Purkinje cell (primary cell): ENCODE results near the gene ARMC5. TPM values are rescaled to one million over a fixed set of nuclear protein-coding genes. Genes with fewer than 3 reads are reported as not detected.

Experiments used
- polyA plus RNA-seq: library from polyadenylated mRNA; unstranded; fragments of >200 nt; fragmentation: Nextera tagmentation; gene quantifications from 2 replicates; pipeline ENCODE4 v1.2.1, GENCODE V29; 2014

ARMC5 gene
- 0.35 and 2.5 TPM in 2 replicates for polyA plus RNA-seq

GRCh38 chr16:31458844-31459686 is at the start of gene ARMC5:
TSS of gene ARMC5 (plus strand) at chr16:31459501. CDS start at chr16:31459525, 24 bp downstream.

DNA sequence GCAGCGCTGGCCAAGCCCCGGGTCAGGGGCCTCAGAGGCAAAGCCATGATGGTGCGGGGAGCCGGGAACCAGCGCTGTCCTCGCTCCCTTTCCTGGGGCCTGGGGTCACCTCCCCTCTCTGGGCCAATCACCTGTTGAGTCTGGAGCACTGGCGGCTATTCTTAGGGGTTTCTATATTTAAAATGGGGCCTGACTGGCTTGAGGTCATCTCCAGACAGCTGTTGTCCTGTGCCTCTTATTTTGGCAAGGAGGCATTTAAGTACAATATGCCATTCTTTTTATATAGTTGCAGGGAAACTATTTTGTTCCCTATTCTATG is 31.1 kb upstream of the ARMC5 start, which contains the start of gene COX6A2:
Gene COX6A2 (minus strand): TSS at position 82 of the 319 bp plus-strand sequence. CDS start 35 bp downstream, at position 47.

GRCh38 chr16:31471875-31472708 is 12.8 kb downstream of the ARMC5 start, which contains the start of gene TGFB1I1:
TSS of gene TGFB1I1 (plus strand) at chr16:31472152. CDS start at chr16:31472189, 37 bp downstream.

DNA sequence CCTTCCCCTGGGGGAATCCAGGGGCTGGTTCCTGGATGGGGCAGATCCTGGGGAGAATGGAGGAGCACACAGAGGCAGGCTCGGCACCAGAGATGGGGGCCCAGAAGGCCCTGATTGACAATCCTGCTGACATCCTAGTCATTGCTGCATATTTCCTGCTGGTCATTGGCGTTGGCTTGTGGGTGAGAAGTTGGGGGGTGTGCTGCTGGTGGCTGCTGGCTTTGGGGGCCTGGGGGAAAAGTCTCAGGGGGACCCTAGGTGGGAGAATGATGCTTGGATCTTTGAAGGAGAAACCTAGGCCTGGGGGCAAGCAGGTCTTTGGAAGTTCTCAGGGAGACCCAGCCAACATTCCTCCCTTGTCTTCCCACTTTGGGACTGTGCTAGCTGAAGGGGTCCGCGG is 23.8 kb downstream of the ARMC5 start, which contains the start of gene SLC5A2:
Gene SLC5A2 (plus strand): TSS at position 43 of the 400 bp plus-strand sequence. CDS start 14 bp downstream, at position 57.

DNA sequence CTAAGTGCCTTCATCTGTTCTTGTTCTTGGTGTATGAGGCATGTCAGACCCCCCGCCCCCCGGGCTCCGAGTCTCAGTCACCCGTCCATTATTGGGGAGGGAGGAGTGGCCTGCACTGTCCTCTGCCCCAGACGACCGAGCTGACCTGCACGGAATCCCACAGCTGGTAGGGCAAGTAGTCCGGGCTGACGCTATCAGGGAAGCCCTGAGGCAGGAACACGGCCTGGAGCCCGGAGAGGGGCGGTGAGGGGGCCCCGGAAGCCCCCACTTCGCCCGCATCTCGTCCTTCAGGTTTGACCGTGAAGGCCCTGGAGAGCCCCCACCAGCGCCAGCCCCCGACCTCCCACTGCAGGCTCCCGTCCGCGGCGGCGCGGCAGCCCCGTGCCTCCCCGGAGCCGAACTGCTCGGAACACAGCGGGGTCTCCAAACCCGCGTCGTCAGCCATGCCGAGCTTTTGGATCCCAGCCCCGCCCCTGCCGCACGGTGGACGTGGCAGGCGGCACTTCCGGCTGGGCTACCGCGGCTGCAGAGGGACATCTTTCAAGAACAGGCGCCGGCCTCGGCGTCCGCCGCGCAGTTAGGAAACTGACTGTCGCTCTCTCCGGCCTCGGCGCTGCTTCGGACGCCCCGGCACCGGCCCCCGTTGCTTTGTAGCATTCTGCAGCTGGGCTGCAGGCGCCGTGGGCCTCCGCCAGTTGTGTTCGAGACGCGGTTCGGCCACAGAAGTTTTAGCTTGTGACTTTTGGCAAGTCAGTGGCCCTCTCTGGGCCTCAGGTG is 48.8 kb downstream of the ARMC5 start, which contains the start of gene RUSF1:
Gene RUSF1 (minus strand): TSS at position 463 of the 777 bp plus-strand sequence. CDS start 18 bp downstream, at position 445.

Other genes with a start within 250 kb of the ARMC5 start
- not detected in 2 replicates for gene TRIM72, start 245.4 kb upstream of the ARMC5 start, polyA plus RNA-seq
- 0.94 and 1.6 TPM in 2 replicates for gene PYDC1, start 242.4 kb upstream of the ARMC5 start, polyA plus RNA-seq
- gene ITGAM, start 199.5 kb upstream of the ARMC5 start, polyA plus RNA-seq = not detected in 2 replicates
- gene ITGAX, start 104.3 kb upstream of the ARMC5 start, polyA plus RNA-seq = 0.28 TPM in 1 of 2 replicates, not detected in the other
- not detected in 2 replicates for gene ITGAD, start 66.2 kb upstream of the ARMC5 start, polyA plus RNA-seq
- gene COX6A2, start 31.1 kb upstream of the ARMC5 start, polyA plus RNA-seq = 2.4 and 2.8 TPM in 2 replicates
- gene ZNF843, start 16.7 kb upstream of the ARMC5 start, polyA plus RNA-seq = 0.20 and 0.83 TPM in 2 replicates
- not detected in 2 replicates for gene TGFB1I1, start 12.7 kb downstream of the ARMC5 start, polyA plus RNA-seq
- gene SLC5A2, start 23.6 kb downstream of the ARMC5 start, polyA plus RNA-seq = 8.3 and 9.3 TPM in 2 replicates
- gene RUSF1, start 48.9 kb downstream of the ARMC5 start, polyA plus RNA-seq = 5.2 and 12.1 TPM in 2 replicates
- not detected in 2 replicates for gene AHSP, start 68.4 kb downstream of the ARMC5 start, polyA plus RNA-seq